Measurements from ENCODE around the gene XRCC3.
"Not testable (repeated sequence)": the region's sequence is repeated elsewhere in the genome, so short reads cannot be mapped to it uniquely, and the experiment has no call there.

The XRCC3 gene

GRCh38 chr14:103692159-103692558, 23.1 kb downstream of the XRCC3 start:
- DNase-seq, result no peak

- not testable (repeated sequence) for DNase-seq
These were observed 23.6 kb downstream of the XRCC3 start for GRCh38 chr14:103691655-103692054.

- DNase-seq, result no peak
These were observed 24.9 kb downstream of the XRCC3 start for GRCh38 chr14:103690332-103690731.

GRCh38 chr14:103688906-103689902, 26.0 kb downstream of the XRCC3 start:
- no peak for DNase-seq

GRCh38 chr14:103688441-103688840, 26.8 kb downstream of the XRCC3 start:
- DNase-seq, result no peak

- DNase-seq, result no peak
These were observed 27.5 kb downstream of the XRCC3 start for GRCh38 chr14:103687712-103688111.

- no peak for DNase-seq
These were observed 28.3 kb downstream of the XRCC3 start for GRCh38 chr14:103686831-103687485.

- no peak for DNase-seq
These were observed 29.7 kb downstream of the XRCC3 start for GRCh38 chr14:103685276-103686211.

- no peak for DNase-seq
These were observed 30.4 kb downstream of the XRCC3 start for GRCh38 chr14:103684871-103685270.

- no peak for DNase-seq
These were observed 30.8 kb downstream of the XRCC3 start for GRCh38 chr14:103684471-103684870.

- DNase-seq, result no peak
These were observed 32.1 kb downstream of the XRCC3 start for GRCh38 chr14:103683139-103683538.

GRCh38 chr14:103680491-103681231, 34.6 kb downstream of the XRCC3 start:
- DNase-seq, result no peak

- peak; percentile 52 for DNase-seq
These were observed 35.9 kb downstream of the XRCC3 start for GRCh38 chr14:103679351-103679750.

GRCh38 chr14:103676881-103677675, 38.2 kb downstream of the XRCC3 start:
- no peak for DNase-seq

- DNase-seq, result no peak
These were observed 39.3 kb downstream of the XRCC3 start for GRCh38 chr14:103675957-103676356.

- DNase-seq, result no peak
These were observed 43.3 kb downstream of the XRCC3 start for GRCh38 chr14:103671911-103672310.

- no peak for DNase-seq
These were observed 45.9 kb downstream of the XRCC3 start for GRCh38 chr14:103669370-103669769.

- DNase-seq, result no peak
These were observed 47.1 kb downstream of the XRCC3 start for GRCh38 chr14:103668117-103668516.

- no peak for DNase-seq
These were observed 47.6 kb downstream of the XRCC3 start for GRCh38 chr14:103667671-103668070.

- DNase-seq, result no peak
These were observed 51.7 kb downstream of the XRCC3 start for GRCh38 chr14:103663506-103663905.

- DNase-seq, result no peak
These were observed 52.7 kb downstream of the XRCC3 start for GRCh38 chr14:103662591-103662990.

All from CD4-positive, alpha-beta T cell treated with Interleukin-17A for 4 hours (primary cell).